GM20431 (cell line): ENCODE results near the gene MCRIP1.

Experiments
- in situ Hi-C: fragments of 300-500 bp; cut with MseI, MboI; formaldehyde crosslinking; loops from one replicate; pipeline ENCODE4 v1.15.0; 2020; ENCODE audit warnings: low sequenced_read_pairs; ENCODE audit not compliant: unreplicated experiment

The MCRIP1 gene

DNA sequence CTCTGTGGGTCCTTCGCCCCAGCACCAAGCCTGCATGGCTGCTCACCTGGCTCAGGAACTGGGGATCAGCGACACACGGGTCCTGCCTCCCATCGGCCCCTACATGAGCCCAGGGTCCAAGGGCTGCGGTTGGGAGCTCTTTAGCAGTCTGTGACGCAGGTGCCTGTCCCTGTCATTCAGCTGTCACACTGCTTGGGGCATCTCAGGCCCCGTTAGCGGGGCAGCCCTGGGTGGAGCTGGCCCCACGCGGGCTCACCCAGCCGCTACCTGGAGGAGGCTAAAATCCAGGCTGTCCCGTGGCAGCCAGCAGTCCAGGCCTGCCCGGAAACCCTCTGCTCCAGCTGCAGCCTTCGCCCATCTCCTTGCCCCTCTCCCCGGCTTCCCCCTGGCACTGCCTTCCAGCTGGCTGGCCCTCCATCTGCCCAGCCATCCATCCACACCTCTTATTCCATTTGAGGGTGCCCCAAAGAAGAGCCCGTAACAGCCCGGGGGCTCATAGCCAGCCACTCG lies 25.8 kb downstream of the MCRIP1 start:
- in situ Hi-C loops = no loop called here

DNA sequence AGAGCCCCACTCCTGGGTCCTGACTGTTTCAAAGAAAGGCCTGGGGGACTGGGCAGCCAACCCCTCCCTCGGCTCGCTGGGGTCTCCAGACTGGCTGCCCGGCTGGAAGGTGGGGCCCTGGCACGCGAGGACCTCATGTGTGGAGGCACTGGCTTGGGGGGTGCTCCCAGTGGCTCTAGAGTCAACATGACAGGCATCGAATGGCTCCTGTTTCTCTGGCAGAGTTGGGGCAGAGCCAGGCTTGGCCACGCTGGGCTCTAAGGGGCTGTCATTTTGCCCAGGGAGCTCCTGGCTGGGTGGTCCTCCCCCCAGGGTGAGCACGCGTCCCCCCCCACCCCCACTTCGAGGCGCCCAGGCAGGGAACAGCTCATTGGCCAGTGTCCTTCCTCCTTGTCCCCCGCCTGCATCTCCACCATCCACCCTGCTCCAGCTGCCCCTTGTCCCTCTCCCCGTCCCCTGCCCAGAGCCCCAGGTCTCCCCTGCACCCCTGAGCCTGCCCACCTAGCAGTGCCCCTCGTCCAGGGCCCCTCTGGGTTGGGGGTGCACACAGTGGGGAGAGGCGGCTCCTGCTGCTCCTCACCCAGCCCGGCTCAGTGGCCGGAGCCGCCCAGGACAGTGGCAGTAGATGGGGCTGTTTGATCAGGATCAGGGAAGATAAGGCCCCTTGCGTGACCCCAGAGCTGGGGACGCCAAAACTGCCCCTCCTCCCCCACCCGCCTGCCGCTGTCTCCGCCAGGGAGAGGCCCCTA lies 26.5 kb downstream of the MCRIP1 start:
- in situ Hi-C loops = no loop called here

DNA sequence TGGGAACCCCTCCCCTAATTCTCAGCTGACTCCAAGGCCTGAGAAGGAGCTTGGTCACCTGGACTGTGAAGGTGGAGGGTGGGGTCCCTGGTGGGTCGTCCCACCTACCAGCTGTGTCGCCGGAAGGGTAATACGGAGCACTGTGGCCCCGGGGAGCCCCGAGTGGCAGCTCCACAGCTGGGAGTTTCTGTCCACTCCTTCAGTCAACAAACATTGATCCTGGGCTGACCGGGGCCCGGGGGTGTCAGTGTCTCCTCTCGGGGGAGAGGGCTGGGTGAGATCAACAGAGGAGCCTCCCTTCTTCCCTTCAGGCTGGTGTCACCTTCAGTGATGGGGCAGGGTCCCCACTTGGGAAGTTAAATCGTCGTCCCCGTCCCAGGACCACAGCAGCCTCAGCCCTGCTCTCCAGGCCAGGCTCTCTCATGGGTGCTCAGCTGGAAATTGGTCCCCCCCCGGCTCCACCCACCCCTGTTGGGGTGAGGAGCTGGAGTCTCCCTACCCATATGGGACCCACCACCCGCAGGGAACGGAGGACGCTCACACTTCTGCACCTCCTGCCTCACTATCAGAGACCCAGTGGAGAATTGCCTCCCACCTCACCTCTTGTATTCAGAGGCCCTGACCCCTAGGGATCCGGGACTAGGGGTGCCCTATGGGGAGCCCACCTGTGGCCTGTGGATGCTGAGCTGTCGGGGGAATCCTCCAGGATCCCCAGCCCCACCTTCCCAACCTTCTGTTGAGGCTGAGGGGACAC lies 27.2 kb downstream of the MCRIP1 start:
- in situ Hi-C loops = no loop called here

DNA sequence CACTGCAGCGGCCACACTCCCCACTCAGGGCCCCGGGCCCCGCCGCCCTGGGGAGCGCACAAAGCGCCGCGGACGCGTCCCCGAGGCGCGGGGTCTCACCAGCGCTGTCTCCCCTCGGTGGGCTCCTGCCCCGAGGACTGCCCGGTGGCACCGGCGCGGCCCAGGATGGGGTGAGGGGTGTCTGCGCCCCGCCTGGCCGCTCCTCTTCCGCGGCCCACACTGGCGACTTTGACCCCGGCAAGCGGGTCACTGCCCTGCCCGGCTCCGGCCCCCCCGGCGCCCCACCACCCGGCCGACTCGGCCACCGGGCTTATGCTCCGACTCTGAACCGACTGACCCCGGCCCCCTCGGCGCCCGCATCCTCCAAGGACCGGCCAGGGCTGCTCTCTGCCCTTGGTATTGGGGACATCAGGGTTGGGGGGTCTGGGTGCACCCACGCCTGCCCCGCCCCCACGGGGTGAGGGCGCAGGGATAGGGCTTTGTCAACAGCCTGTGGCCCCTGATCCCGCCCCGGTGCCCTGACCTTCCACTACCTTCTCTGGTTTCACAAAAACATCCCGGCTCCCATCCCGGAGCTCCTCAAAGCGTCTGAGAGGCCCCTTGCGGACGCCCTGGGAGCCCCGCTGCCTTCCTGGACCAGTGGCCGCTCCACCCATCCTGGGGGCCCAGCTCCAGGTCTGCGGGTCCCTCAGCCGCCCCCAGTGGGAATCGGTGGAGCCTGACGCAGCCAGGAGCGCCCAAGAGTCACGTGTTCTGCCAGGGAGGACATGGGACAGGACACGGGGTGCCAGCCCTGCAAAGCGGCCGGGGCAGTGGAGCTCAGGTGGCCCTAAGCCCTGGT lies 28.3 kb downstream of the MCRIP1 start:
- in situ Hi-C loops = no loop called here

DNA sequence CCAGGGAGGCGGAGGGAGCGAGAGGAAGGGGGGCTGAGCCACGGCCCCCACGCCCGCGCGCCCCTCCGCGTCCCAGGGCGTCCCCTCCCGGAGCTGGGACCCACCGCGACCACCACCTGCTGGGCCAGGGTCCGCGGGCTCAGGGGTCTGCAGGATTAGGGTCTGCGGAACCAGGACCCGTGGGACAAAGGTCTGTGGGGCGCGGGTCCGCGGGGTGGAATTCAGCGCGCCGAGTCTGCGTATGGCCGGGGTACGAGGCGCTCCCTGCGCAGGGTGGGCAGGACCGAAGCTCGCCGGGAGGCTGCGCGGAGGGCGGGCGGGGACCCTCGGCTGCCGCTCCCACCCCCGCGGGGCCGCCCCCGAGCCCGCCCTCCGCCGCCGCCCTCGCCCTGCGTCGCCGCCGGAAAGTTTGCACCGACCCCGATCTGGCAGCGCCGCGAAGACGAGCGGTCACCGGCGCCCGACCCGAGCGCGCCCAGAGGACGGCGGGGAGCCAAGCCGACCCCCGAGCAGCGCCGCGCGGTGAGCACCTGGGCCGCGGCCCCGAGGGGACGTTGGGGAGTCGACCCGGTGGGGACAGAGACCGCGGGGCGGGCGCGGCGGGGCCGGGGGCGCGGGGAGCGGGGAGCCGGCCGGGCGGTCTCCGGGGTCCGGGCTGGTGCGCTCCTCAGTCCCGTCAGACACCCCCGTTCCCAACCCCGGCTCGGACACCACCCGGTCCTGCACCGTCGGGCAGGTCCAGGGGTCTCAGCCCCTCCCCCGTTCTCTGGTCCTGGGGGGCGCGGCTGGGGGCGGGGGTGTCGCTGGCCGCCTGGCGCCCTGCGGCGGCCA lies 29.1 kb downstream of the MCRIP1 start, which contains the start of gene GCGR:
TSS of gene GCGR (plus strand) at position 423 of the 831 bp plus-strand sequence. CDS start 4,869 bp downstream, outside the sequence.
- in situ Hi-C loops = no loop called here

DNA sequence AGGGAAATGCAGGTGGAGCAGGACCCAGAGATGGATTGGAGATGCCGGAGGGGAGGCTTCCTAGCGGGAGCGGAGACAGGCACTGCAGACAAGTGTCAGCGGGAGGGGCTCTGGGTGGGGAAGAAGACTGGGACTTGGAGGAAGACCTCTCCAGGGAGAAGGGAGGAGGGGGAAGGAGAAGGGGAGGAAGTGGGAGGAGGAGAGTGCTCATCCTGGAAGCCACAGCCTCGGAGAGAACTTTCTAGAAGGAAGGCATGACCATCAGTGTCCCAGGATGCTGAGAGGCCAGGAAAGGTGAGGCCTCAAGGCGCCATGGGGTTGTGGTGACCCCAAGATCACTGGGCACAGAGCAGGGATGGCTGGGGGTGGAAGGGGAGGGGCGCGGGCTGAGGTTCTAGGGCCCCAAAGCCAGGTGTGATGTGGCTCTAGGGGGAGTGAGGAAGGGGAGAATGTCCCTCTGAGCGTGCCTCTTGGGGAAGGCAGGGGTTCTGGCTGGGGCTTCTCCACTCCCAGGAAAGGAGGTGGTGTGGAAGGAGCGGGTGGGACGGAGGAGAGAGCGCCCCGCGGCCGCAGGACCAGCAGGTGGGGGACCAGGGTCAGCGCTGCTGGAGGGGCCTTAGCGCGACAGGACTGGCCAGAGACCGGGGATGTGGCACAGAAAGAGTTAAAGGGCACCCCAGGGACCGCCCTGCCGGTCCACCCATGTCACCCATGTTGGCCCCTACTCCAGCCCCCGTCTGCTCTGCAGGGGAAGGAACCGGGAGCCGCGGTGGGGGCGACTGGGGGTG lies 30.0 kb downstream of the MCRIP1 start:
- in situ Hi-C loops = no loop called here

DNA sequence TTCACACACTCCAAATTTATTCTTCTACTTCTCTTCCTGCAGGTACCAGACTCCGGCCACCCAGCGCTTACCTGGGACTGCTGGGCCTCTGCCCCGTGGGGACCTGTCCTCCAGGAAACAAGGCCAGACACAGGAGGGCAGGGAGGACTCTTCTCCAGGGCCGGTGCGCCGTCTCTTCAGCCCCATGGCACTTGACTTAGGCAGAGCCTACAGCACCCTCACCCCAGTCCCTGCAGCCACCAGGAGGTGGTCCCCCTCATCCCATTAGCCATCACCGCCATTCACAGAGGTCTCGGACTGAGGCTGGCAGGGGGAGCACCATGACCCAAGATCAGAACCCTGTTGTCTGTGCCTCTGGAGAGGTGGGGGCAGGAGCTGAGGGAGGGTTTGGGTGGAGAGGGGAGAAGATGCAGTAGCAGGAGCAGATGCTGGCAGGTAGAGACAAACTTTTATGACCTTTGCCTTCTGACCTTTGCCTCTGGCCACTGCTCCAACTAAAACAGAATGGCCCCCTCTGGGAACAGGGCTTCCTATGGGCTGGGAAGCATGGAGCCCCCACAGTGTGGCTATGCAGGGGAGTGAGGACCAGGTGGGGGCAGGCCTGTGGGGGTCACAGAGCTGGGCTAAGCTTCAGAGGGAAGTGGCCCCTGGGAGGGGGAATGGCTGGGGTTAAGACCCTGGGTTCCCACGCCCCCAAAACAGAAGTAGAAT lies 30.9 kb downstream of the MCRIP1 start:
- in situ Hi-C loops = no loop called here

DNA sequence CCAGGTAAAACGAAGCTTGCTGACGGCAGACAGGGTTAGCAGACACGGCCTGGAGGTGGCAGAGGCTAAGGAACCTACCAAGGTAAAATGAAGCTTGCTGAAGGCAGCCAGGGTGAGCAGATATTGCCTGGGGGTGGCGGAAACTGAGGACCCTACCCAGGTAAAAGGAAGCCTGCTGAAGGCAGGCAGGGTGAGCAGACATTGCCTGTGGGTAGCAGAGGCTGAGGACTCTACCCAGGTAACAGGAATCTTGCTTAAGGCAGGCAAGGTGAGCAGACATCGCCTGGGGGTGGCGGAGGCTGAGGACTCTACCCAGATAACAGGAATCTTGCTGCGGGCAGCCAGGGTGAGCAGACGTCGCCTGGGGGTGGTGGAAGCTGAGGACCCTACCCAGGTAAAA lies 31.8 kb downstream of the MCRIP1 start:
- in situ Hi-C loops = no loop called here

DNA sequence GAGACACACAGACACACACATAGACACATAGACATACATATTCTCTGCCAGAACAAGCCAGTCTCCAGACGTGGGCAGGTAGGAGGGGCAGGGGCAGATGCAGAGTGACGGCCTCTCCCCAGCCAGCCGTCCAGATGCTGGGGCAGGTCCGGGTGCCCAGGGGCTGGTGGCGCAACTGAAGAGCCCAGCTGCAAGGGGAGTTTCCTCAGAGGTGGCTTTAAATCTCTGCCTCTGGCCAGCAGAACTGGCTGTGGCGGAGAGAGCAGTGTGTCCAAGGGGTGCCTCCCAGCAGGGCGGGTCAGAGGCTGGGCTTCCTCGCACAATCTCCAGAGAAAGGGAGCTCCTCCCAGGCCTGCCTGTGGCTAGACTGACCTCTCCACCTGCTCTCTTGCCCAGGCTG lies 38.6 kb downstream of the MCRIP1 start:
- in situ Hi-C loops = no loop called here

DNA sequence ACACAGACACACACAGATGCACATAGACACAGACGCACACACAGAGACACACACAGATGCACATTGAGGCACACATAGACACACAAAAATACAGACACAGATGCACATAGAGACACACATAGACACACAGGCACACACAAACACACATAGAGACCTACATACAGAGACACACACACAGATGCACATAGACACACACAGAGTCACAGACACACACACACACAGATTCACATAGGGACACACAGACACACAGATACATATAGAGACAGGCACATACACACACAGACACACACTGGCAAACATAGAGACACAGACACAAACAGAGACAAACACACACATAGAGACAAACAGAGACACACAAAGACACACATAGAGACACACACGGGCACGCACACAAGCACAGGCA lies 39.0 kb downstream of the MCRIP1 start:
- in situ Hi-C loops = no loop called here

DNA sequence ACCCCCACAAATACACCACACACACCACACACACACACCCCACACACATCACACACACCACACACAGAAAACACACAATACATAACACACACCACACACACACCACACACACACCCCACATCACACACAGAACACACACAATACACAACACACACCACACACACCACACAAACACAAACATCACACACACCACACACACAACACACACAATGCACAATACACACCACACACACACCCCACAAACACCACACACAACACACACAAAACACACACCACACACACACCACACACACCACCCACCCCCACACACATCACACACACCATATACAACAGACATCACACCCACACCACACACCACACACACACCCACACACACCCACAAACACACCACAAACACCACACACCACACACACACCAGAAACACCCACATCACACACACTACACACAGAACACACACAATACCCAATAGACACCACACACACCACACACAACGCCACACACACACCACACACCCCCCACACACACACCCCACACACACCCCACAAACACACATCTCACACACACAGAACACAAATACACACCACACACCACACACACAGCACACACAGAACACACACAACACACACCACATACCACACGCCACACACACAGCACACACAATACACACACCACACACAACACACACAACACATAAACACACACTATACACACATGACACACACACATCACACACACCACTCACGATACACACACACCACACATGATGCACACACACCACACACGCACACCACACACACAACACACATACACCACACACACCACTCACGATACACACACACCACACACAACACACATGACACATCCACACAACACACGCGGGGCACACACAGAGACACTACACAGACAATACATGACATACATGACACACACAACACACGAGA lies 40.1 kb downstream of the MCRIP1 start:
- in situ Hi-C loops = no loop called here
